NB4 (cell line): Measurements from ENCODE around the gene INKA1.

Source experiments
- MAX ChIP-seq: IDR thresholded peaks from 2 replicates; pipeline ENCODE4 v1.6.1; 2011; ENCODE audit warnings: low read depth, low read length
- MYC ChIP-seq: IDR thresholded peaks from 2 replicates; pipeline ENCODE4 v1.6.1; 2011; ENCODE audit warnings: low read depth, low read length
- POLR2A ChIP-seq: IDR thresholded peaks from 2 replicates; pipeline ENCODE4 v1.6.1; 2011; ENCODE audit warnings: mild to moderate bottlenecking; ENCODE audit not compliant: insufficient read length; ENCODE audit errors: extremely low read depth
- TF ChIP-seq, protein P1 (sequence below): IDR thresholded peaks from one replicate; pipeline ENCODE4 v1.5.1; 2012; ENCODE audit warnings: low read depth, low read length

- peak; percentile 73; the same call in 1 of the 2 replicates for TF ChIP-seq MAX
- TF ChIP-seq, protein P1, sequence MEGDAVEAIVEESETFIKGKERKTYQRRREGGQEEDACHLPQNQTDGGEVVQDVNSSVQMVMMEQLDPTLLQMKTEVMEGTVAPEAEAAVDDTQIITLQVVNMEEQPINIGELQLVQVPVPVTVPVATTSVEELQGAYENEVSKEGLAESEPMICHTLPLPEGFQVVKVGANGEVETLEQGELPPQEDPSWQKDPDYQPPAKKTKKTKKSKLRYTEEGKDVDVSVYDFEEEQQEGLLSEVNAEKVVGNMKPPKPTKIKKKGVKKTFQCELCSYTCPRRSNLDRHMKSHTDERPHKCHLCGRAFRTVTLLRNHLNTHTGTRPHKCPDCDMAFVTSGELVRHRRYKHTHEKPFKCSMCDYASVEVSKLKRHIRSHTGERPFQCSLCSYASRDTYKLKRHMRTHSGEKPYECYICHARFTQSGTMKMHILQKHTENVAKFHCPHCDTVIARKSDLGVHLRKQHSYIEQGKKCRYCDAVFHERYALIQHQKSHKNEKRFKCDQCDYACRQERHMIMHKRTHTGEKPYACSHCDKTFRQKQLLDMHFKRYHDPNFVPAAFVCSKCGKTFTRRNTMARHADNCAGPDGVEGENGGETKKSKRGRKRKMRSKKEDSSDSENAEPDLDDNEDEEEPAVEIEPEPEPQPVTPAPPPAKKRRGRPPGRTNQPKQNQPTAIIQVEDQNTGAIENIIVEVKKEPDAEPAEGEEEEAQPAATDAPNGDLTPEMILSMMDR, result peak; percentile 82
- no peak; the same call in 1 of the 2 replicates for TF ChIP-seq MYC
- no peak for TF ChIP-seq POLR2A
Observed at GRCh38 chr3:49839193-49839809, 36.2 kb downstream of the INKA1 start.
